Frontal cortex (tissue), 4 donors: ENCODE measurements around the gene CEBPA. TPM values are rescaled to one million over a fixed set of nuclear protein-coding genes. Genes with fewer than 3 reads are reported as not detected.

Experiments
- DNase-seq, 2 donors: peaks; one replicate each; pipeline ENCODE4 v3.0.0; 2012; ENCODE audit warnings: low spot score in 2 of 2
- FAIRE-seq: peaks from 2 replicates; lab custom pipeline; 2012; peaks lifted over from hg19 to GRCh38; lab: Jason Lieb, UNC
- total RNA-seq: library from RNA; depleted of rRNA; stranded (reverse); fragments of >200 nt; gene quantifications from one replicate; pipeline ENCODE4 v1.2.3, GENCODE V29; 2014
- donor health status: control.
- donor health status: control.
- donor health status: control.

Gene CEBPA
- total RNA-seq = 1.6 TPM

DNA sequence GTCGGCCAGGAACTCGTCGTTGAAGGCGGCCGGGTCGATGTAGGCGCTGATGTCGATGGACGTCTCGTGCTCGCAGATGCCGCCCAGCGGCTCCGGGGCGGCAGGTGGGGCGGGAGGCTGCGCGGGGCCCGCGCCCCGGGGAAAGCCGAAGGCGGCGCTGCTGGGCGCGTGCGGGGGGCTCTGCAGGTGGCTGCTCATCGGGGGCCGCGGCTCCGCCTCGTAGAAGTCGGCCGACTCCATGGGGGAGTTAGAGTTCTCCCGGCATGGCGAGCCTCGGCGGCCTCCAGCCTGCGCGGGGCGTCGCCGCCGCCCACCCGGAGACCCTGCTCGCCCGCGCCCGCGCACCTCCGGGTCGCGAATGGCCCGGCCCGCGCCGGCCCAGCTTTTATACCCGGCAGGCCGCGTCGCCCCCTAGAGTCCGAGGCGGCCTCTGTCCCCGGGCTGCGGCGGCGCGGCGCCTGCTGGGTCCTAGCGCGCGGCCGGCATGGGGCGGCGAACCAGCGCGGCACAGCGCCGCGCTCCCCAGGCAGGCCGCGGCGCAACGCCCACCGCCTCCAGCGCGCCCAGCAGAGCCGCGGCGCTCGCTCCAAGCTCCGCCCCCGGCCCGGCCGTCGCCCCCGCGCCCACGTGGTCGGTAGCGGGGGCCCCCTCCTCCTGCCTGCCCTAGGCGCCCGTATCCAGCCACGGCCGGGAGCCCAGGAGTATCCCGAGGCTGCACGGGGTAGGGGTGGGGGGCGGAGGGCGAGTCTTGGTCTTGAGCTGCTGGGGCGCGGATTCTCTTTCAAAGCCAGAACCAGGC is at the start of gene CEBPA:
Gene CEBPA, minus strand, starts transcription at position 360 of the 799 bp plus-strand sequence. Its CDS starts 120 bp downstream, at position 240.
- FAIRE-seq = no peak

GRCh38 chr19:33350538-33351309 is 48.4 kb upstream of the CEBPA start:
- DNase-seq (no peak), FAIRE-seq (no peak)

More for the DNA sequence above, at the start of gene CEBPA:
- peak; percentile 88 to 89 for DNase-seq

DNA sequence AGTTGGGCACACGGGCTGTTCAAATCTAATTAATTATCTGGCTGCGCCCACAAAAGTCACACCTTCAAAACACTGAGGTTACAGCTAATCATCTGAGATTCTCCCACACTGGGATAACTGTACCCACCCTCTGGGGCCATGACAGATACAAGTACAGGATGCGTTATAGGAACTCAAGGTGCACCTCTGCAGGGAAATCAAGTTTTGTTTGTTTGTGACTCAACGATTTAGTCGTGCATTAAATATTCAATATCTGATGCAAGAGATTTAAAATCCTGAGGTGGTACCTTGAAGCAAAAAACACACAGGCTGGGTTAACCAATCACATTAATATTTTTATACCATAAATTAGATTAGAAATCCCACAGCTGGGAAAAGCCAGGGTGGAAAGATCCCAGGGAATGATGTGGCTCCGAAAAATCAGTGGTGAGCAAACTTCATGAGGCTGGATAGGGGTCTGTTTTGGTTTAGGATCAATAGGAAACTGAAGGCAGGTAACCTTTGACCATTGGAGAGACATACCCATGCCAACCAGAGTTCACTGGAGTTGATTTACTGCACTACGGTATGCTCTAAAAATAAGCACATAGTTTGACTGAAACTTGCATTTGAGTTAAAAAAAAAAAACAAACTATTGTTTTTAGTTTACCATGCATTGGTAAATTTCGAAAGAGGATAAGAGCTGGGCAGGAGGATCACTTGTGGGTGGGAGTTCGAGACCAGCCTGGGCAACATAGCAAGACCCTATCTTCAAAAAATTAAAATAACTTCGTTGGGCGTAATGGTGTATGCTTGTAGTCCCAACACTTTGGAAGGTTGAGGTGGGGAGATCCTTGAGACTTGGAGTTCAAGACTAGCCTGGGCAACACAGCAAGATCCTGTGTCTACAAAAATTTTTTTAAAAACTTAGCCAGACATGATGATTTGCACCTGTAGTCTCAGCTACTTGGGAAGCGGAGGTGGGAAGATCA is 47.3 kb upstream of the CEBPA start:
- no peak for FAIRE-seq
- no peak for DNase-seq

DNA sequence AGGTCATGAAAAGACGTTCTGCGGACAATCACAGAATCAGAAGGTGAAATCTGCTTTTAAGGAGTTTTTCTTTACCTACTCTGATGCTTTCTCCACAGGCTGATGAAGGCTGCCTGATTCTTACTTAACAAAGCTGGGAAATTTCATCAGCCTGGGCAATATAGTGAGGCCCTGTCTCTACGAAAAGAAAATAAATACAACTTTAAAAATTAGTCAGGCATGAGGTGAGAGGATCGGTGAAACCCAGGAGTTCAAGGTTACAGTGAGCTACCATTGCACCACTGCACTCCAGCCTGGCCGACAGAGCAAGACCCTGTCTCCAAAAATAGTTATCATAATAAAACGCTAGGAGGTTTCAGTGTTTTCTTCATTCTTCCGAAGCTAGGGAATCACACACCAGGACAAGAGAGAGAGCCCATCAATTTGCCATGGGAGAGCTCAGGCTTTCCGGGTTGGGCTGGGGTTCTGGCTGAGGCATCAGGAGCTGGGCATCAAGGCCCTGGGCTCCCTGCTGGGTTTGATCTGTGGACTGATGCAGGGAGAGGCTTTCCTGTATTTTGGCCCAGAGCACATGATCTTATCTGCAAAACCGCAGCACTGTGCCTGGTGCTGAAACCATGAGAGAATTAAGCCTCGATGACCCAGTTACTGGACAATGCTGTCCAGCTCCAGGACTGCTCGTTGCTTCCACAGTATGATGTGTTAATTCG is 46.1 kb upstream of the CEBPA start:
- no peak for DNase-seq
- FAIRE-seq = no peak

GRCh38 chr19:33347300-33347699 is 45.0 kb upstream of the CEBPA start:
- FAIRE-seq = no peak
- no peak for DNase-seq

DNA sequence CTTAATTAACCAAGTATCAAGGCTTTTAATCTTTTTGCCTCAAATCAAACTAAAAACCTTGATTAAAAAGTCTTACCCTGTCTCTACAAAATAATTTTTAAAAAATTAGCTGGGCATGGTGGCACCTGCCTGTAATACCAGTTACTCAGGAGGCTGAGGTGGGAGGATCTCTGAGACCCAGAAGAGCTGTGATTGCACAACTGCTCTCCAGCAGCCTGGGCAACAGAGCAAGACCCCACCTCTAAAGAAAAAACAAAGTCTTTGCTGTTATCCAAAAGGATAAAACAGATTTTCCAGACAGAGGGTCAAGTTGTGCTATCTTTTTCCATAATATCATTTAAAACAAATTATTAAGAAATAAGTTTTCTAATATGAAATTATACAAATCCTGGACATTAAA is 44.3 kb upstream of the CEBPA start:
- FAIRE-seq = no peak
- no peak for DNase-seq

DNA sequence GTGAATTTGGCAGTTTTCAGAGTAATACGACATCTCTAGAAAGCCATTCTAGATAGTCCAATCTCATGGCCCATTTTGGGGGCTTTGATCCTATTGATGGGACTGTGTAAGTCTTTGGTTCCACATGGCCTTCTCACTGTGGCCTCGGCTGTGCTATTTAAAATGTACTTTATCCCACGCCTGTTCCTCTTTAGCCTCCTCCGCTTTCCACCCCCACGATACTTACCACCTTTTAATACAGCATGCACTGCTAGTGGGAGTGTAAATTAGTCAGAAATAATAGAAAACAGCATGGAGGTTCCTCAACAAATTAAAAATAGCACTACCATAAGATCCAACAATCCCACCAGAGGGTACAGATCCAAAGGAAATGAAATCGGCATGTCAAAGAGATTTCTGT is 42.8 kb upstream of the CEBPA start:
- no peak for FAIRE-seq
- no peak for DNase-seq

GRCh38 chr19:33344573-33344925 is 42.2 kb upstream of the CEBPA start:
- DNase-seq (no peak), FAIRE-seq (no peak)

- peak in 1 of 2 donors; percentile 37 for DNase-seq
- FAIRE-seq = no peak
Measured at GRCh38 chr19:33343859-33344572, 41.7 kb upstream of the CEBPA start.

- no peak for FAIRE-seq
Measured at GRCh38 chr19:33343301-33343700, 41.0 kb upstream of the CEBPA start.

GRCh38 chr19:33340991-33341390 is 38.7 kb upstream of the CEBPA start:
- FAIRE-seq (no peak), DNase-seq (no peak)

More at GRCh38 chr19:33343301-33343700, 41.0 kb upstream of the CEBPA start:
- DNase-seq = no peak

DNA sequence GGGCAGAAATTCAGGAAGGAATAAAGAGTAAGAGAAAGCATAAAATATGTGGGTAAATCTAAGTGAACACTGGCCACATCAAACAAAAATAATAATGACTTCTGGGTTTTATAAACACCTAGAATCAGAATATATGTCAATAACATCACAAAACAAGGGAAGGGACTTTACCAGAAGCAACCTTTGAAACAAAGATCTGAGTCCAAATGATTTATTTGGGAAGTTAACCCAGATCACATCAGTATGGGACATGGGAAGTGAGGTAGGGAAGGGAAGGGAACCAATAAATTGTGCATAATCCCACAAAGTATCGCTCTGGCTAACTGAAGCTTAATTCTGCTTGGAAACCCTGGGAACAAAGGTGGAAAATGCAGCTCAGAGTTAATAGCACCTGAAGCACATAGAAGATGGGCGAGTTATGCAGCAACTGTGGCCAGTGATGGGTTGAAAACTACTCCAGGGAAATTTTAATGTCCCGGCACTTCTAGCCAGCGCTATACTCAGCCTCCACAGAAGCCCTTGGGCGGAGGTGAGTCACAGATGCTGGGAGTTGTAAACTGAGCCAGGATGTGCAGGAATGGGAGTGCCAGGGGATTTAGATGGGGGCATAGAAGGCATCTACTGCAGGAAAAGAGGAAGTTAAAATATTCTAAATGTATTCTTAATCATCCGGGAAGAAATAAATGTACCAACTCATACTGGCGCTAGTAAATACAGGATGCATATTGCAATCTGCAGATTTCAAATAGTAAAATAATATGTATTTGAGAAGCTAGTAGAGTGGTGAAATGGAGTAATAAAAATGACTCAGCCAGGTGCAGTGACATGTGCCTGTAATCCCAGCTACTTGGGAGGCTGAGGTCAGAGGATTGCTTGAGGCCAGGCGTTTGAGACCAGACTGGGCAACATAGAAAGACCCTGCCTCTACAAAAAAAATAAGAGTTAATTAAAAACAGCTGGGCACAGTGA is 37.0 kb upstream of the CEBPA start:
- no peak for DNase-seq

DNA sequence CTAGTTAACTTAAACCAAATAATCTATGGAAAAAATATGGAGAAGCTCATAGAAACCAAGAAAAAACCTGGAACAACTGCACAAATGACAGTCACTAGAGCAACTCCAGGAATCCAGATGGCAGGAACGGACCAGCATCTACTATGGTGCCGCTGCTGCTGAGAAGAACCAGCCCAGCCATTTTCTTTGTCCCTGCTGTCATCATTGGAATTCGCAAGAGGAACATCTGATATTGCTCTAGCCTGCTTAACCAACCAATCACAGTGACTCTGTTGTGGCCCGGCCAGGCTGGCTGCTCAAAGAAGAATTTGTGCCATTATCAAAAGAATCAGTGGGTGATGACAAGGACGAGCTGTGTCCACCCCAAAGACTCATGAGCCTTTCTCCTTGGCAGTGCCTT is 33.1 kb upstream of the CEBPA start:
- FAIRE-seq = no peak

More for the DNA sequence above, 37.0 kb upstream of the CEBPA start:
- FAIRE-seq = no peak

GRCh38 chr19:33334271-33334670 is 31.9 kb upstream of the CEBPA start:
- FAIRE-seq = peak; percentile 43

More for the DNA sequence above, 33.1 kb upstream of the CEBPA start:
- DNase-seq = no peak

GRCh38 chr19:33333642-33334041 is 31.3 kb upstream of the CEBPA start:
- FAIRE-seq (no peak), DNase-seq (no peak)

More at GRCh38 chr19:33334271-33334670, 31.9 kb upstream of the CEBPA start:
- no peak for DNase-seq

DNA sequence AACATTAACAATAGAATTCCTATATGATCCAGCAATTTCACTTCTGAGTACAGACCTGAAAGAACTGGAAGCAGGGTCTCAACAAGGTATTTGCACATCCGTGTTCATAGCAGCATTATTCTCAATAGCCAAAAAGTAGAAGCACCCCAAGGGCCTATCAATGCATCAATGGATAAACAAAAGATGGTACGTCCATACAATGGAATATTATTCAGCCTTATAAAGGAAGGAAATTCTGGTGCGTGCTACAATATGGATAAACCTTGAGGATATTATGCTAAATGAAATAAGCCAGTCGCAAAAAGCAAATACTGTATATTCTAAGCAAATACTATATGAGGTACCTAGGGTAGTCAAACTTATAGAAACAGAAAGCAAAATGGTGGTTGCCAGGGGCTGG is 30.8 kb upstream of the CEBPA start:
- no peak for FAIRE-seq
- DNase-seq = no peak

GRCh38 chr19:33332248-33332647 is 29.9 kb upstream of the CEBPA start:
- no peak for DNase-seq
- FAIRE-seq = no peak

- DNase-seq (no peak), FAIRE-seq (no peak)
Measured at GRCh38 chr19:33329736-33330135, 27.4 kb upstream of the CEBPA start.
